ENCODE results near the gene SLFN13.
"Not testable (repeated sequence)": the region's sequence is repeated elsewhere in the genome, so short reads cannot be mapped to it uniquely, and the experiment has no call there.

The SLFN13 gene

GRCh38 chr17:35432176-35433074 lies 16.1 kb downstream of the SLFN13 start, which contains the start of gene SLFN12:
Gene SLFN12 (minus strand): TSS chr17:35432500. CDS start chr17:35423028, 9,472 bp downstream.
- DNase-seq (ENCODE audit: low read depth) = peak; percentile 97

- no peak for DNase-seq (ENCODE audit: low read depth)
Measured at GRCh38 chr17:35429702-35430101, 18.9 kb downstream of the SLFN13 start.

- DNase-seq (ENCODE audit: low read depth) = no peak
Measured at GRCh38 chr17:35428229-35428628, 20.3 kb downstream of the SLFN13 start.

- peak; percentile 52 for DNase-seq (ENCODE audit: low read depth)
Measured at GRCh38 chr17:35423761-35424160, 24.8 kb downstream of the SLFN13 start.

- DNase-seq (ENCODE audit: low read depth) = not testable (repeated sequence)
Measured at GRCh38 chr17:35421069-35421468, 27.5 kb downstream of the SLFN13 start.

GRCh38 chr17:35416659-35417058 lies 31.9 kb downstream of the SLFN13 start:
- DNase-seq (ENCODE audit: low read depth) = no peak

- DNase-seq (ENCODE audit: low read depth) = not testable (repeated sequence)
Measured at GRCh38 chr17:35414707-35415106, 33.9 kb downstream of the SLFN13 start.

GRCh38 chr17:35414247-35414646 lies 34.3 kb downstream of the SLFN13 start:
- DNase-seq (ENCODE audit: low read depth) = no peak

- no peak for DNase-seq (ENCODE audit: low read depth)
Measured at GRCh38 chr17:35407531-35407930, 41.0 kb downstream of the SLFN13 start.

GRCh38 chr17:35406568-35406967 lies 42.0 kb downstream of the SLFN13 start:
- DNase-seq (ENCODE audit: low read depth) = no peak

- DNase-seq (ENCODE audit: low read depth) = peak; percentile 55
Measured at GRCh38 chr17:35404360-35404759, 44.2 kb downstream of the SLFN13 start.

GRCh38 chr17:35393783-35394182 lies 54.8 kb downstream of the SLFN13 start:
- not testable (repeated sequence) for DNase-seq (ENCODE audit: low read depth)

GRCh38 chr17:35390663-35391062 lies 57.9 kb downstream of the SLFN13 start:
- peak; percentile 11 for DNase-seq (ENCODE audit: low read depth)

- no peak for DNase-seq (ENCODE audit: low read depth)
Measured at GRCh38 chr17:35390156-35390555, 58.4 kb downstream of the SLFN13 start.

GRCh38 chr17:35387496-35387895 lies 61.1 kb downstream of the SLFN13 start:
- DNase-seq (ENCODE audit: low read depth) = no peak

Data from amniotic epithelial cell (primary cell).